ENCODE results near the gene UCK2. TPM values are rescaled to one million over a fixed set of nuclear protein-coding genes. Genes with fewer than 3 reads are reported as not detected.
A peak's percentile ranks its signal among the peaks of the same experiment; 100 is the strongest.

UCK2 gene
- total RNA-seq, 4 donors from 2014 or later: 37.6 to 63.1 (median 50.8) TPM

DNA sequence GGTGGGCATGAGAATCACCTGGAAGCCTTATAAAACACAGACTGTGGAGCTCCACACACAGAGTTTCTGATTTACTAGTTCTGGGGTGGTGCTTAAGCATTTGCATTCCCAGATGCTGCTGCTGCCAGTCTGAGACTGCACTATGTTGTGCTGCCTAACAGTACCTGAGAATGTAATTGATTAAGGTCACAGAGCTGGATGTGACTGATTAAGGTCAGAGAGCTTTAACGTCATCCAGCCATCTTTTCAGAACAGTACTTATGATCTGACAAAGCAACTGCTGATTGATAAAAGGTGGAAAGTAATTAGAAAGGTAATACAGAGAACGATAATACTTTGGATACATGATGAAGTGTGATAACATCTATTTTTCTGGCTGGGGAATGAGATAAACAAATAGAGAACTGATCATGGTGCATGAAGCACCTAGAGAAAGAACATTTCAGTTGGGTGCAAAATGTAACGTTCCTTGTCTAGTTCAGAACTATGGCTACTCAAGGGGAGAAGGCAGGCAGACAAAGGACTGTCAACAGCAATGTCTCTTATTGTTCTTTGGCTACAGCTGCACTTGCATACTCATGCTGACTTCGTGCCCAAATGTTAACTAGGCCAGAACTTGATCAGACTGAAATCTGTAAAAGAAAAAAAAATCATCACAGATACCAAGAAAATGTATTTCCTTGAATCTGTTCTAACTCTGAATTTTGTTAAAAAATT, 3.7 kb upstream of the UCK2 start:
- intact Hi-C loops (cut with DNase I): no loop called here
- 69 to 73% methylated on average over 4 of the region's 4 CpGs for WGBS, 2 donors
- DNase-seq: no peak
- Histone ChIP-seq H3K27ac (no peak overlapping the region), H3K4me1 (peaks cover 0 to 13% (median 5%) of the 10 kb centered on the region in 3 donors), H3K4me3 (no peak overlapping the region), H3K27me3 (no peaks in the 10 kb centered on the region), H3K9me3 (no peaks in the 10 kb centered on the region), H3K36me3 (no peaks in the 10 kb centered on the region)
- TF ChIP-seq POLR2A (IDR thresholded peaks at IDR 0.05): no peak
- TF ChIP-seq, protein P1, sequence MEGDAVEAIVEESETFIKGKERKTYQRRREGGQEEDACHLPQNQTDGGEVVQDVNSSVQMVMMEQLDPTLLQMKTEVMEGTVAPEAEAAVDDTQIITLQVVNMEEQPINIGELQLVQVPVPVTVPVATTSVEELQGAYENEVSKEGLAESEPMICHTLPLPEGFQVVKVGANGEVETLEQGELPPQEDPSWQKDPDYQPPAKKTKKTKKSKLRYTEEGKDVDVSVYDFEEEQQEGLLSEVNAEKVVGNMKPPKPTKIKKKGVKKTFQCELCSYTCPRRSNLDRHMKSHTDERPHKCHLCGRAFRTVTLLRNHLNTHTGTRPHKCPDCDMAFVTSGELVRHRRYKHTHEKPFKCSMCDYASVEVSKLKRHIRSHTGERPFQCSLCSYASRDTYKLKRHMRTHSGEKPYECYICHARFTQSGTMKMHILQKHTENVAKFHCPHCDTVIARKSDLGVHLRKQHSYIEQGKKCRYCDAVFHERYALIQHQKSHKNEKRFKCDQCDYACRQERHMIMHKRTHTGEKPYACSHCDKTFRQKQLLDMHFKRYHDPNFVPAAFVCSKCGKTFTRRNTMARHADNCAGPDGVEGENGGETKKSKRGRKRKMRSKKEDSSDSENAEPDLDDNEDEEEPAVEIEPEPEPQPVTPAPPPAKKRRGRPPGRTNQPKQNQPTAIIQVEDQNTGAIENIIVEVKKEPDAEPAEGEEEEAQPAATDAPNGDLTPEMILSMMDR (IDR thresholded peaks at IDR 0.05): no peak

DNA sequence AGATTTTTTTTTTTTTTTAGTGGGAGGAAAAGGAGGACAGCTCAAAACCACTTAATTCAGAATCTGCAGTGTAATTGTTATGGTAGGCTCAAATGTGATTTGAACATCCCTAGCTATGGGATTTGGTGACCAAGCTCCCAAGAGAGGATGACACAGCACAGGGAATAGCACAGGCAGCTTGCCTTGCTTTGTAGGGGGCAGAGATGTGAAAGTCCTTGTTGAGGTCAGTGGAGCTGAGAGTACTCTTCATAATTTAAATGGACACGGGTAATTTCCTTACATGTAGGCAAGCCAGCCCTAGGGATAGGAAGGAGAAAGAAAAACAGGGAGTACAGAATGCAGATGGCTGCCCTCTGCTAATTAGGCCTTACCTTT, 3.2 kb upstream of the UCK2 start:
- Histone ChIP-seq H3K36me3 (no peaks in the 10 kb centered on the region), H3K9me3 (no peaks in the 10 kb centered on the region), H3K4me3 (no peak overlapping the region), H3K27ac (no peak overlapping the region), H3K4me1 (peaks cover 3 to 18% (median 7%) of the 10 kb centered on the region in 3 donors), H3K27me3 (no peaks in the 10 kb centered on the region)
- no peak for DNase-seq
- intact Hi-C loops (cut with DNase I): no loop called here
- WGBS, 2 donors: 63 to 83% methylated on average over 1 of the region's 1 CpG
- TF ChIP-seq, protein P1 (IDR thresholded peaks at IDR 0.05): no peak

DNA sequence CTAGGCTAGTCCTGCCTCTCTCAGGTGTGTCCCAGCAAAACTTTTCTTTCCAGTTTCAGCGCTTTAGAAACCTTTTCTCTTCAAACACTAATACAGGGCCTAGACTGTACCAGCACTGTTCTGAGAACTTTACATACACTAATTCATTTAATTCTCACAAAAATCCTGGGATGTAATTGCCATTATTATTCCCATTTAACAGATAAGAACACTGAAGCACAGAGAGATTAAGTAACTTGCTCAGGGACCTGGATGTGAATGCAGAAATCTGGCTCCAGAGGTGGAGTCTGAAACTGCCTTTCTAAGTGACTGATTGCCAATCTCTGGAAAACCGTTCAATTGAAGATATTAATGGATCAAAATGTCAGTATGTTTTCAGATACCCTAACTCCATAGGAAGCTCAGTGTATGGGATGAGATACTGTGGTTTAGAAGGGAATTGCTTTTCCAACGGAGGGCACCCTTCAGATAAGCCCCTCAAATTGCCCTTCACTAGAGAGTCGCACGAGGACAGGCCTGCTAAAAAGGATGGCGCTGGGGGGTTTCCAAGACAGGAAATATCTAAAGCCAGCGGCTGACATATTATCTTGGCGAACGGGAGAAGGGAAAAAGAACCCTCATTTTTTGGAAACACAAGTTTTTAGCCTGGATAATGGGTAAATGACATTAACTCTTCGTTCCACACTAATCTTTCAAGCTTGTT, 698 bp upstream of the UCK2 start:
- Histone ChIP-seq H3K27me3 (no peaks in the 10 kb centered on the region), H3K9me3 (no peaks in the 10 kb centered on the region), H3K4me3 (peak overlapping the region; percentile 68 to 79 (median 72)), H3K4me1 (peaks cover 10 to 27% (median 15%) of the 10 kb centered on the region in 3 donors), H3K36me3 (no peaks in the 10 kb centered on the region), H3K27ac (peak overlapping the region; percentile 87 to 92 (median 90))
- 21 to 24% methylated on average over 9 to 10 of the region's 10 CpGs for WGBS, 2 donors
- TF ChIP-seq, protein P1 (IDR thresholded peaks at IDR 0.05): no peak
- no peak for TF ChIP-seq POLR2A (IDR thresholded peaks at IDR 0.05)
- intact Hi-C loops (cut with DNase I): loop anchor here (5.0 kb wide), 1 partner anchor 86 kb away; no protein-coding TSS in a partner anchor
- no peak for DNase-seq

DNA sequence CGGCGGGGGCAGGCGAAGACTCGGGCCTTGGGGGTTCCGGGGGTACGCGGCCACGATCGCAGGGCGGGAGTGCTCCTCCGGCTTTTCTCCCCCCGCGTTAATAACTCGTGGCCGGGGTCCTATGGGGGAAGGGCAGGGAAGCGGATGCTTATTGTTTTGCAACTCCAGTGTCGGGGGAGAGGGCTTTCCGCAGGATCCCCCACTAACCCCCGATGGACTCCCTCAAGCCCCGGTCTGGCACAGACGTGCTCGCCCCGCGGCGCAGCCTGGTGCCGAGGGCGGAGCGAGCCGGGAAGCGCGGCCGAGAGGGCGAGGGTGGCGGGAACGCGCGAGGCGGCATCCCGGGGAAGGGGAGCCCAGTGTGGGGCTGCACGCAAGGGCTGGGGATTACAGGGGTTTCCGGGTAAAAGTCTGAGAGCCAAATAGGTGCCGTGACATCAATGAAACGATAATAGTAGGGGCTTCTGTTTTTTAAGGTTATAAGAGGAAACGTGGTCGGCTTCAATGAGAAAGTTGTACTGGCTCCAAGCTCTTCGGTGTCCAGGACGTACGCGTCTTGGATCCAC, 772 bp downstream of the UCK2 start:
- intact Hi-C loops (cut with DNase I): loop anchor here (5.0 kb wide), 1 partner anchor 84 kb away; no protein-coding TSS in a partner anchor
- Histone ChIP-seq H3K4me1 (peaks cover 10 to 27% (median 15%) of the 10 kb centered on the region in 3 donors), H3K36me3 (no peaks in the 10 kb centered on the region), H3K4me3 (peak overlapping the region; percentile 68 to 79 (median 72)), H3K27me3 (no peaks in the 10 kb centered on the region), H3K27ac (peak overlapping the region; percentile 87 to 92 (median 90)), H3K9me3 (no peaks in the 10 kb centered on the region)
- 1% methylated on average over 9 of the region's 49 CpGs for WGBS, 2 donors
- DNase-seq: no peak
- TF ChIP-seq POLR2A (IDR thresholded peaks at IDR 0.05): peak in 1 of 4 donors; percentile 9
- TF ChIP-seq, protein P1 (IDR thresholded peaks at IDR 0.05): no peak
